GM21447 (cell line): ENCODE results near the gene RXFP2.

Experiments
- ATAC-seq: cut with Tn5 transposase; IDR thresholded peaks from one replicate; pipeline ENCODE4 v1.9.1; 2021; ENCODE audit not compliant: unreplicated experiment

The RXFP2 gene

DNA sequence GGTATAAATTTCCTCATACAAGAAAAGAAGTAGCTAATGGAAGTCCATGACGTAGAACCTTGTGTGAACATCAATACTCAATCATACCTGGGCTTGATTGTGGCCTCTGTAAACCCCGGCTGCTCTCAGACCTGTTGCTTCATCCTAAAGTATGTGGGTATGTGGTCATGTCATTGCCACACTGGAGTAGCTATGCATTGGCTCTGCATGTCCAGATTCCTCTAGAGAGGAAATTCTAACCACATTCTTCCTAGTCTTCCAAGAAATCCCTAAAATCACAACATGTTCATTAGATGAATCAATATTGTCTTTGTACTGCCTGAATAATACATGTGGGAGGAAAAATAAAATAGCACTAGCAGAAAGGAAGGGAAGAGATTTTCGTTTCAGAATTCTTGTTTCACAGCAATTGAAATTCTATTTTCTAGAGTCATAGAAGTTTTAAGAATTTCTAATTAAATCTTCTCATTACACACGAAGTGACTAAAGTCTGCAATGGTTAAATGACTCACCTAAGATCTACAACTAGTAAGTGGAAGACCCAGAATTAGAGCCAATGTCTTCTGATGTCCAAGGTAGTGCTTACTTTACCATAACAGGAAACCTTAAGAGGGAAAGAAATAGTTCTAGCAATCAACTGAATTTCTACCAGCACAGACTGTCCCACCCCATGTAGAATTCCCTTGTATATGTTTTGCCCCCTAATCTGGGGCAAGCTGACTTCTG, 28.0 kb downstream of the RXFP2 start:
- ATAC-seq = no peak

GRCh38 chr13:31768351-31768750, 29.0 kb downstream of the RXFP2 start:
- no peak for ATAC-seq

- no peak for ATAC-seq
These were observed 30.2 kb downstream of the RXFP2 start for GRCh38 chr13:31769575-31769974.

GRCh38 chr13:31772231-31772630, 32.9 kb downstream of the RXFP2 start:
- ATAC-seq = no peak

GRCh38 chr13:31773538-31773937, 34.2 kb downstream of the RXFP2 start:
- no peak for ATAC-seq

- ATAC-seq = no peak
These were observed 34.9 kb downstream of the RXFP2 start for GRCh38 chr13:31774186-31774750.

- no peak for ATAC-seq
These were observed 35.8 kb downstream of the RXFP2 start for GRCh38 chr13:31775148-31775547.

DNA sequence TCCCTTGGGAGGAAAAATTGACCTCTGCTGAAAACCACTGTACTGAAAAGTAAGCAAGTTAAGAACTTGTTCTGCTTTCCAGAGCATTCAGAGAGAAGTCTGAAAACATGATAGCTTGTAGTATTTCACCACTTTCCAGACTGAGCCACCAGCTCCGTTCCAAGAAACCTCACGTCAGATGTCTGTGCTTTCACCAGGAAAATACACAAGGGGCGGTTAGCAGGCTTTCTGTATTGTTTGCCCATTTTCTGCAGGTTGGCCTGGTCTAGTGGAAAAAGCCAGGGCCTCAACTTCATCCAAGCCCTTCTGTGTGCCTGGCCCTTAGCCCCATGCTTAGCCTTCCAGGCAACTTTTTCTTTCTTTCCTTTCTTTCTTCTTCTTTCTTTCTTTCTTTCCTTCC, 36.4 kb downstream of the RXFP2 start:
- no peak for ATAC-seq

DNA sequence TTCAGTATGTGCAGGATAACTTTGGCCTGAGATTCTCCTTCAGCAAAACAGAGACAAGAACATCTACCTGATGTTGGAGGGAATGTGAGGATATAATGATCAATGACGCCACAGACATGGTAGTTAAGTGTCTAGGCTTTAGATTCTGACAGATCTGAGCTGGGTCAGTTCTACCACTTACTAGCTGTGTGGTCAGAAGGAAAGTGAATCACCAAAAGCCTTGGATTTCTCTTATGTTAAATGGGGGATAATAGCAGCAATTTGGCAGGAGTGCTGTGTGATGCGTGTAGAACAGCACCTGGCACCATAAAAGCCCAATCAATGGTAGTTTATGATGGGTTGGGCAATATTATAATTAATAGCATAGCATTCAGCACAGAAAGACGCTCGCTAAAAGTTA, 41.7 kb downstream of the RXFP2 start:
- no peak for ATAC-seq

DNA sequence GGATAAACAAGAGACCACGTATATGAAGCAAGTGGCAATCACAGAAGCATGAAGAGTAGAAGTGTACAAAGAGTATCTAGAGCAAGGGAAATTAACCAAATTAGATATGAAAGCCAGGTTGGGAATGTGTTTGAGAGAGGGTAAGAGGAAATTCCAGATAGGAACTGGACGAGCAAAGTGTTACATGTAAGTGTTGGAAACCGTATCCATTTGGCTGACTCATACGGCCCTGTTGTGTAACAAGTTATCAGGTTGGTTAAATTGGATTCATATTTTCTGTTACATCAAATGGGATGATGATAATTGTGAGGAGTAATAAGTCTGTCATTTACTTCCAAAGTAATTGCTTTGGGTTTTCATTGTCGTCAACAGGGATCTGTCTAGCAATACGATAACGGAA, 46.7 kb downstream of the RXFP2 start:
- no peak for ATAC-seq

DNA sequence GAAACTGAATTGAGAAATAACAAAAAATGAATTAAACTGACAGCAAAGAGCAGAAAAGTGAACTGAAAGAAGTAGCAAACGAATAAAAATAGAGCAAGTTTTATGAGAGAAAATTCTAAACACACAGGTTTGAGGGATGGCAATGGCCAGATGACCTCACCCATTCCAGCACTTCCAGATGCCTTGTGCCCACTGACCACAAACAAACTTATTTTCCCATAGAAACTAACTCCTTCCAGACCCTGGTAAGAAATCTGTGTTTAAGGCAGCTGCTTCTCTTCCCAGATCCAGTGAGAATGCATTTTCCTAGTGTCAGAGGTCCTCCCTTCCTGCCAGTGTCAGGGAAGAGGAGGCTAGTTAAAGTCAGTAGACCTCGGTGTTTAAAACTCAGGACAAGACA, 51.7 kb downstream of the RXFP2 start:
- no peak for ATAC-seq

GRCh38 chr13:31793246-31793645, 53.9 kb downstream of the RXFP2 start:
- ATAC-seq = no peak

DNA sequence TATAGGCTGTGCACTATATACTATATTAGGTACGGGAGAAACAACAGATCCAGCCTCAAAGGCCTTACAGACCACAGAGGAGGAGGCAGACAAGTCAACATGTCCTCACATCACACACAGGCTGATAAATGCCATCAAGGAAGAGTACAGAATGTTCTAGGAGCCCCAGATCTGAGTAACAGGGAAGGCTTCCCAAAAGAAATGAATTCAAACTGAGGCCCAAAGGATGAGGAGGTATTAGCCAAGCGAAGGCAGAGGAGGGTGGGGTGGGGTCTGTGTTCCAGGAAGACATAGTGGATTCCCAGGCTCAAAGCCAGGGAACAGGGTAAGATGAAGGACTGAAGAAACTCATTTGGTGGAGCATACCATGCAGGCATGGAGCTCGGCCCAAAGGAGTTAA, 55.1 kb downstream of the RXFP2 start:
- no peak for ATAC-seq

GRCh38 chr13:31797154-31797775, 57.9 kb downstream of the RXFP2 start:
- no peak for ATAC-seq

- ATAC-seq = no peak
These were observed 58.9 kb downstream of the RXFP2 start for GRCh38 chr13:31798189-31798588.

GRCh38 chr13:31801088-31801487, 61.8 kb downstream of the RXFP2 start:
- no peak for ATAC-seq

GRCh38 chr13:31803311-31803710, 64.0 kb downstream of the RXFP2 start:
- ATAC-seq = no peak

DNA sequence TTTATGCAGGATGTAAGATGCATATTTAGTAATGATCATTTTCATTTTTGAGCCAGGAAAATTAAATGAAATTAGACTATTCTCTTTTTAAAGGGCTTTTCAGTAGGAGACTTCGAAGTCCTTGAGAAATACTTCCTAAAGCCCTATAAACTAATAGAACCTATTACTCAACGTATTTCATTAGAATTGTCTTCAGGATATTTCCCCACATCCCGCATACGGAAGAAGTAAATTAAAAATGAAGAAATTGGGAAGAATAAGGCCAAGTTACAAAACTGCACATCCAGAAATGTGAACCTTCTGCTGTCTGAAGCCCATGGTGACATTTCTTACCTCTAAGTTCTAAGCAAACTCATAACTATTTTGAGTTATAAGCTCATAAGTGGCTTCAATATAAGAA, 66.5 kb downstream of the RXFP2 start:
- ATAC-seq = no peak

DNA sequence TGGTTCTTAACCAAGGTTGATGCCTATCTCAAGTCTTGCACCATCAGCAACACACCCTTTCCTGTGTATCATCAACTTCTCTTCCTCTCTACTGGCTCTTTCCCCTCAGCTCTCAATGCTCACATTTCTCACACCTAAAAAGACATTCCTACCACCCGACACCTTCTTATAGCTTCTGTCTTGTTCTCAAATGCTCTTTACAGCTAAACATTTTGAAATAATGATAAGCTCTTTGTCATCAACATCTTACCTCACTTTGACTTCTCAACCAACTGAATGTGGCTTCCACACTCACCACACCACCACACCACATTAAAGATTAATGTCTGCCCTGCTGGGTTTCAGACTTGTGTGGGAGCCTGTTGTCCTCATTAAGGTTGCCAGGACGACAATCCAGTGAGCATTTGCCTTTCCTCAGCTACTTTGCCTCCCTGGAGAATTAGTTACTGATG, 67.8 kb downstream of the RXFP2 start:
- no peak for ATAC-seq

- no peak for ATAC-seq
These were observed 75.2 kb downstream of the RXFP2 start for GRCh38 chr13:31814536-31814935.

- ATAC-seq = no peak
These were observed 76.2 kb downstream of the RXFP2 start for GRCh38 chr13:31815361-31816144.

- no peak for ATAC-seq
These were observed 78.9 kb downstream of the RXFP2 start for GRCh38 chr13:31818236-31818635.
